SHP77 (cell line): Measurements from ENCODE around the gene OCA2.
A peak's percentile ranks its signal among the peaks of the same experiment; 100 is the strongest.

Experiments used
- DNase-seq, 2 experiments: peaks; one replicate each; lab custom pipeline; 2025; lab: John Stamatoyannopoulos, UW

OCA2 gene

GRCh38 chr15:27847775-27848710, 251.1 kb downstream of the OCA2 start:
- DNase-seq, result peak in 1 of 2 experiments; percentile 11

GRCh38 chr15:27846722-27847395, 252.3 kb downstream of the OCA2 start:
- no peak for DNase-seq

- no peak for DNase-seq
Measured at GRCh38 chr15:27845535-27846369, 253.4 kb downstream of the OCA2 start.

GRCh38 chr15:27844018-27844666, 255.0 kb downstream of the OCA2 start:
- no peak for DNase-seq

GRCh38 chr15:27843146-27843545, 256.0 kb downstream of the OCA2 start:
- DNase-seq, result no peak

- no peak for DNase-seq
Measured at GRCh38 chr15:27842526-27842925, 256.6 kb downstream of the OCA2 start.

GRCh38 chr15:27835233-27835939, 263.7 kb downstream of the OCA2 start:
- DNase-seq, result no peak

- DNase-seq, result no peak
Measured at GRCh38 chr15:27834684-27835083, 264.4 kb downstream of the OCA2 start.

GRCh38 chr15:27833974-27834373, 265.1 kb downstream of the OCA2 start:
- no peak for DNase-seq

GRCh38 chr15:27833178-27833577, 265.9 kb downstream of the OCA2 start:
- no peak for DNase-seq

GRCh38 chr15:27832237-27832596, 266.9 kb downstream of the OCA2 start:
- DNase-seq, result no peak

GRCh38 chr15:27831384-27832236, 267.5 kb downstream of the OCA2 start:
- DNase-seq, result no peak

- DNase-seq, result no peak
Measured at GRCh38 chr15:27828746-27829145, 270.4 kb downstream of the OCA2 start.

- DNase-seq, result no peak
Measured at GRCh38 chr15:27826902-27827714, 272.0 kb downstream of the OCA2 start.

- DNase-seq, result no peak
Measured at GRCh38 chr15:27826411-27826810, 272.7 kb downstream of the OCA2 start.

GRCh38 chr15:27824841-27825422, 274.2 kb downstream of the OCA2 start:
- DNase-seq, result no peak

GRCh38 chr15:27821273-27821672, 277.8 kb downstream of the OCA2 start:
- DNase-seq, result no peak

GRCh38 chr15:27820722-27821121, 278.4 kb downstream of the OCA2 start:
- no peak for DNase-seq

- DNase-seq, result no peak
Measured at GRCh38 chr15:27820232-27820631, 278.9 kb downstream of the OCA2 start.
